Left lung (tissue), 10 donors: ENCODE data around the gene CXCL1. TPM values are rescaled to one million over a fixed set of nuclear protein-coding genes. Genes with fewer than 3 reads are reported as not detected.

Source experiments
- ATAC-seq: fragments of 200-7000 bp; cut with Tn5 transposase; one replicate; pipeline ENCODE4 v1.9.1; 2020; ENCODE audit warnings: moderate library complexity
- DNase-seq, 4 donors: peaks; one replicate each; pipeline ENCODE4 v3.0.0-alpha.2; 2013 to 2020
- H3K27ac ChIP-seq, 2 donors: fragments of 200-600 bp; sonication (generic) in 1 of 2; one replicate each; pipeline versions ENCODE4 v1.5.0 to v1.8.0; 2020 to 2021
- H3K27me3 ChIP-seq, 2 donors: fragments of 200-600 bp; sonication (generic) in 1 of 2; one replicate each; pipeline versions ENCODE4 v1.5.0 to v1.8.0; 2020 to 2021
- H3K36me3 ChIP-seq, 2 donors: fragments of 200-600 bp; sonication (generic) in 1 of 2; one replicate each; pipeline versions ENCODE4 v1.5.0 to v1.8.0; 2020 to 2021
- H3K4me1 ChIP-seq, 2 donors: fragments of 200-600 bp; one replicate each; pipeline ENCODE4 v1.8.0; 2021
- H3K4me3 ChIP-seq, 2 donors: fragments of 200-600 bp; sonication (generic) in 1 of 2; one replicate each; pipeline versions ENCODE4 v1.5.0 to v1.8.0; 2020 to 2021; ENCODE audit warnings: mild to moderate bottlenecking in 1 of 2
- H3K9me3 ChIP-seq, 2 donors: fragments of 200-600 bp; sonication (generic) in 1 of 2; one replicate each; pipeline versions ENCODE4 v1.5.0 to v1.8.0; 2020 to 2021
- CTCF ChIP-seq, 2 donors: fragments of 200-600 bp; sonication (generic) in 1 of 2; IDR thresholded peaks; one replicate each; pipeline versions ENCODE4 v1.5.0 to v1.8.0; 2021; ENCODE audit warnings: antibody characterized with exemption in 2 of 2
- intact Hi-C, 2 donors: fragments of 100-400 bp; cut with DNase I; formaldehyde crosslinking; loops; one replicate each; pipeline versions ENCODE4 v1.11.2 to v1.14.2; 2022
- polyA plus RNA-seq, 6 donors: library from polyadenylated mRNA; unstranded; fragments of 120-200 nt; gene quantifications; one replicate each; pipeline ENCODE4 v1.2.1, GENCODE V29; 2013; ENCODE audit not compliant: insufficient read length in 6 of 6
- total RNA-seq, 2 donors: library from RNA; stranded (reverse); fragmentation: NEBNext Ultra II Directional; extraction: Animal tissue kit (Norgen Biotek cat#: 25700); gene quantifications; one replicate each; pipeline ENCODE4 v1.2.1, GENCODE V29; 2021
- donor health status: DM: no; HTN: yes; CAD: no.
- donor health status: DM: no; HTN: no; CAD: no.

Gene CXCL1
- total and polyA plus RNA-seq, 8 donors, result 0.83 to 39.0 (median 2.2) TPM

GRCh38 chr4:73914071-73914470 is 44.9 kb downstream of the CXCL1 start:
- no peak for DNase-seq
- intact Hi-C loops, result no loop called here
- H3K36me3 ChIP-seq, result no peaks in the 10 kb centered on the region
- no peak overlapping the region for H3K4me3 ChIP-seq
- ATAC-seq, result no peak
- peaks cover 0 to 1% of the 10 kb centered on the region in 2 donors for H3K9me3 ChIP-seq
- no peak for TF ChIP-seq CTCF (IDR thresholded peaks at IDR 0.05)
- no peak overlapping the region for H3K27ac ChIP-seq
- no peaks in the 10 kb centered on the region for H3K4me1 ChIP-seq
- H3K27me3 ChIP-seq, result no peaks in the 10 kb centered on the region

- no peaks in the 10 kb centered on the region for H3K9me3 ChIP-seq
- no peaks in the 10 kb centered on the region for H3K4me1 ChIP-seq
- ATAC-seq (no peak), DNase-seq (no peak)
- intact Hi-C loops, result no loop called here
- H3K4me3 ChIP-seq, result no peak overlapping the region
- no peak for TF ChIP-seq CTCF (IDR thresholded peaks at IDR 0.05)
- H3K27me3 ChIP-seq, result no peaks in the 10 kb centered on the region
- no peak overlapping the region for H3K27ac ChIP-seq
- H3K36me3 ChIP-seq, result no peaks in the 10 kb centered on the region
These were observed 47.2 kb downstream of the CXCL1 start for GRCh38 chr4:73916172-73916925.

- intact Hi-C loops, result no loop called here
- Histone ChIP-seq H3K9me3 (no peaks in the 10 kb centered on the region), H3K4me1 (no peaks in the 10 kb centered on the region), H3K27me3 (no peaks in the 10 kb centered on the region), H3K27ac (no peak overlapping the region), H3K4me3 (no peak overlapping the region), H3K36me3 (no peaks in the 10 kb centered on the region)
- ATAC-seq (peak; percentile 83), DNase-seq (no peak)
- TF ChIP-seq CTCF (IDR thresholded peaks at IDR 0.05), result no peak
These were observed 47.9 kb downstream of the CXCL1 start for GRCh38 chr4:73917081-73917501.

- ATAC-seq (no peak), DNase-seq (no peak)
- Histone ChIP-seq H3K27me3 (no peaks in the 10 kb centered on the region), H3K4me1 (peaks cover 0 to 4% of the 10 kb centered on the region in 2 donors), H3K9me3 (no peaks in the 10 kb centered on the region), H3K36me3 (no peaks in the 10 kb centered on the region), H3K4me3 (no peak overlapping the region), H3K27ac (no peak overlapping the region)
- TF ChIP-seq CTCF (IDR thresholded peaks at IDR 0.05), result no peak
- intact Hi-C loops, result no loop called here
These were observed 48.9 kb downstream of the CXCL1 start for GRCh38 chr4:73918058-73918457.

GRCh38 chr4:73919691-73920090 is 50.5 kb downstream of the CXCL1 start:
- no peak overlapping the region for H3K4me3 ChIP-seq
- H3K27ac ChIP-seq, result no peak overlapping the region
- DNase-seq, result no peak
- H3K4me1 ChIP-seq, result peaks cover 0 to 6% of the 10 kb centered on the region in 2 donors
- no peaks in the 10 kb centered on the region for H3K36me3 ChIP-seq
- intact Hi-C loops, result no loop called here
- H3K9me3 ChIP-seq, result no peaks in the 10 kb centered on the region
- ATAC-seq, result no peak
- H3K27me3 ChIP-seq, result no peaks in the 10 kb centered on the region
- TF ChIP-seq CTCF (IDR thresholded peaks at IDR 0.05), result no peak

Other genes starting within 250 kb of the CXCL1 start
- gene RASSF6, start 249.0 kb upstream of the CXCL1 start, total RNA-seq, result 1 to 10 TPM; 1.3 to 2.2 TPM
- 1 to 10 TPM; 1.6 to 3.3 (median 2.5) TPM for gene RASSF6, start 249.0 kb upstream of the CXCL1 start, polyA plus RNA-seq
- gene CXCL8, start 128.8 kb upstream of the CXCL1 start, total RNA-seq, result 10 to 100 TPM; 12.3 to 80.4 TPM
- gene CXCL8, start 128.8 kb upstream of the CXCL1 start, polyA plus RNA-seq, result 10 to 100 TPM in 1 of 6 donors, 1 to 10 TPM in 5; 1.1 to 10.9 (median 2.0) TPM
- gene CXCL6, start 32.7 kb upstream of the CXCL1 start, total RNA-seq, result 1 to 10 TPM in 1 of 2 donors, under 1 TPM in 1; 0.15 to 4.8 TPM
- gene CXCL6, start 32.7 kb upstream of the CXCL1 start, polyA plus RNA-seq, result under 1 TPM in 1 of 6 donors, not detected in 5; 0.26 TPM
- not detected for gene PF4V1, start 16.1 kb upstream of the CXCL1 start, total RNA-seq
- gene PF4V1, start 16.1 kb upstream of the CXCL1 start, polyA plus RNA-seq, result 1 to 10 TPM in 1 of 6 donors, under 1 TPM in 2, not detected in 3; 0.53 to 1.0 (median 0.90) TPM
- 1 to 10 TPM; 1.8 to 3.6 TPM for gene PF4, start 112.6 kb downstream of the CXCL1 start, total RNA-seq
- gene PF4, start 112.6 kb downstream of the CXCL1 start, polyA plus RNA-seq, result 10 to 100 TPM in 5 of 6 donors, 1 to 10 TPM in 1; 9.4 to 17.8 (median 13.5) TPM
- gene PPBP, start 118.8 kb downstream of the CXCL1 start, total RNA-seq, result 10 to 100 TPM in 1 of 2 donors, 1 to 10 TPM in 1; 2.6 to 10.4 TPM
- 10 to 100 TPM; 20.2 to 49.8 (median 37.1) TPM for gene PPBP, start 118.8 kb downstream of the CXCL1 start, polyA plus RNA-seq
- 10 to 100 TPM in 1 of 2 donors, 1 to 10 TPM in 1; 2.5 to 35.0 TPM for gene CXCL5, start 129.3 kb downstream of the CXCL1 start, total RNA-seq
- under 1 TPM; 0.14 to 0.45 (median 0.24) TPM for gene CXCL5, start 129.3 kb downstream of the CXCL1 start, polyA plus RNA-seq
- gene CXCL3, start 169.3 kb downstream of the CXCL1 start, total RNA-seq, result 10 to 100 TPM; 12.4 to 15.2 TPM
- gene CXCL3, start 169.3 kb downstream of the CXCL1 start, polyA plus RNA-seq, result 1 to 10 TPM in 3 of 6 donors, under 1 TPM in 3; 0.49 to 2.1 (median 0.95) TPM
- gene CXCL2, start 229.8 kb downstream of the CXCL1 start, total RNA-seq, result 100 to 1,000 TPM in 1 of 2 donors, 10 to 100 TPM in 1; 64.4 to 114 TPM
- 1 to 10 TPM in 5 of 6 donors, under 1 TPM in 1; 0.94 to 9.3 (median 2.0) TPM for gene CXCL2, start 229.8 kb downstream of the CXCL1 start, polyA plus RNA-seq